GM12864 (cell line): ENCODE results near the gene CACNA1E.

ENCODE experiments used
- DNase-seq: peaks from one replicate; pipeline ENCODE4 v3.0.0-alpha.2; 2011; ENCODE audit warnings: low read depth
- H3K4me3 ChIP-seq: 2 replicates; pipeline ENCODE4 v1.5.1; 2011; ENCODE audit warnings: mild to moderate bottlenecking, low read depth, low read length, control low read depth
- TF ChIP-seq, protein P1 (sequence below): IDR thresholded peaks from 2 replicates; pipeline ENCODE4 v1.5.1; 2011; ENCODE audit warnings: low read depth, mild to moderate bottlenecking, moderate library complexity, low read length, control low read depth, inconsistent platforms; ENCODE audit errors: missing control alignments

CACNA1E gene

DNA sequence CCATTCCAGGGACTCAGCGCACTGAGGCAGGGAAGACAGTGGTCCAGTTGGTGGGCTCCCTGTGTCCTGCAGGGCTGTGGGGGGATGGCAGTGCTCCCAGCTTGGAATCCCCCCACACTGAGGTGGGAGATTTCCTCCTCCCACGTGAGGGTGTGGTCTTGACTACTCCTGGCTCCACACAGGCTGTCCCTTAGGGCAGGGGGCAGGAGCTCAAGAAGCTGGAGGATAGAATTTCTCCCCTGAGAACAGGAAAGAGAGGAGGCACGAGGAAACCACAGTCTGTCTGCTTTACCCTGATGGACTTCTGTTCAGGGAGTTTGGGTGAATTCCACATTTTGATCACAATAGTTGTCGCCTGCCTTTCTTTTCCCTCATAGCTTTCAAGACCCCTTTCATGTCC lies 62.1 kb downstream of the CACNA1E start:
- TF ChIP-seq, protein P1, sequence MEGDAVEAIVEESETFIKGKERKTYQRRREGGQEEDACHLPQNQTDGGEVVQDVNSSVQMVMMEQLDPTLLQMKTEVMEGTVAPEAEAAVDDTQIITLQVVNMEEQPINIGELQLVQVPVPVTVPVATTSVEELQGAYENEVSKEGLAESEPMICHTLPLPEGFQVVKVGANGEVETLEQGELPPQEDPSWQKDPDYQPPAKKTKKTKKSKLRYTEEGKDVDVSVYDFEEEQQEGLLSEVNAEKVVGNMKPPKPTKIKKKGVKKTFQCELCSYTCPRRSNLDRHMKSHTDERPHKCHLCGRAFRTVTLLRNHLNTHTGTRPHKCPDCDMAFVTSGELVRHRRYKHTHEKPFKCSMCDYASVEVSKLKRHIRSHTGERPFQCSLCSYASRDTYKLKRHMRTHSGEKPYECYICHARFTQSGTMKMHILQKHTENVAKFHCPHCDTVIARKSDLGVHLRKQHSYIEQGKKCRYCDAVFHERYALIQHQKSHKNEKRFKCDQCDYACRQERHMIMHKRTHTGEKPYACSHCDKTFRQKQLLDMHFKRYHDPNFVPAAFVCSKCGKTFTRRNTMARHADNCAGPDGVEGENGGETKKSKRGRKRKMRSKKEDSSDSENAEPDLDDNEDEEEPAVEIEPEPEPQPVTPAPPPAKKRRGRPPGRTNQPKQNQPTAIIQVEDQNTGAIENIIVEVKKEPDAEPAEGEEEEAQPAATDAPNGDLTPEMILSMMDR: no peak
- no peak overlapping the region for H3K4me3 ChIP-seq
- DNase-seq: no peak

DNA sequence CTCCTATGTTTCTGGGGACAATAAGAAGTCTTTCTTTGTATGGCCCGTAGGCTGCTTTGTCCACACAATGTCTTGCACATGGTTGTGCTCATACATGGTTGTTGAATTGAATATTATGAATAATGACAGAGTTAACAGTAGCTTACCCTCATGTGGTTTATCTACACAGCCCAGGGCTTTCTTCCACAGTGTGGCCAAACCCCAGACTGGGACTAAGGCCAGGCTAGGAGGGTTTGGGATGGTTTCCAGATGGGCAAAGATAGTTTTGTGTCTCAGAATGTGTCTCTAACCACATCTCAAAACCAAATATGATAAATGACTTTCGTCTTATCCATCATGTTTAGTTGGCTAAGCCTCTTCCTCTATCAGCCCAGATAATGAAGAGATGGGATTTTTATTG lies 65.2 kb downstream of the CACNA1E start:
- TF ChIP-seq, protein P1: no peak
- DNase-seq: no peak
- H3K4me3 ChIP-seq: no peak overlapping the region

DNA sequence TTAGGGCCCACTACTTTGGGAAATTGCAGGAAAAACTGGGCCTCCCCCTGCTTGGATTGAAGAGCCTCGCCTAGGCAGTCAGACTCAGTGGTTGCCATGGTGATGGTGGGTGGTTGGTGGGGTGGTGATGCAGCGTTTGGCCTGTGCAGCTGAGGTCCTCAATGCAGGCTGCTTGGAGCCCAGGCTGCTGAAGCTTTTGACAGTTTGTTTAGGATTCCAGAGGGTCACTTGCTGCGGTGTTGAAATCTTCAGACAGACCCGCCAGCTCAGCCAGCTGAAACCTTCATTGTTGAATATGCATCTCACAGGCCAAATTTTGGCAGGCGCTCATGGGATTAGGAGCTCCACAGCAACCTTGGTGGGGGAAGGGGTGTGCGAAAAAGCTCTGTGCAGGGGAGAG lies 67.9 kb downstream of the CACNA1E start:
- H3K4me3 ChIP-seq: no peak overlapping the region
- TF ChIP-seq, protein P1: no peak
- no peak for DNase-seq

DNA sequence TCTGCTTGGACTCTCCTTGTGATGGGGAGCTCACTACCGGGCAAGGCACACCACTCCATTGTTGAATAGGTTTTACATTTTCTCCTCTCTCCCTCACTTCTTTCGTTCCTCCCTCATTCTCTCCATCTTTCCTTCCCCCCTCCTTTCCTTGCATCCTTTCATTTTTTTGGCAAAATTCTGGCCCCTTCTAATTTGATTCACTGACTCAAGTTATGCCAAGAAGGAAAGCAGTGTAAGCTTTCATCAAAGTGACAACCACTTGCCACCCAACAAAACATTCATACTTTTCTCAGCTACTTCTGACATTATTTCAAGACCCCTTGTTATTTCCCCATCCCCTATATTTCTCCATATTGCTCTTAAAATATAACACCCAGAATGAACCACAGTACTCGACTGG lies 68.4 kb downstream of the CACNA1E start:
- TF ChIP-seq, protein P1: no peak
- no peak for DNase-seq
- no peak overlapping the region for H3K4me3 ChIP-seq

DNA sequence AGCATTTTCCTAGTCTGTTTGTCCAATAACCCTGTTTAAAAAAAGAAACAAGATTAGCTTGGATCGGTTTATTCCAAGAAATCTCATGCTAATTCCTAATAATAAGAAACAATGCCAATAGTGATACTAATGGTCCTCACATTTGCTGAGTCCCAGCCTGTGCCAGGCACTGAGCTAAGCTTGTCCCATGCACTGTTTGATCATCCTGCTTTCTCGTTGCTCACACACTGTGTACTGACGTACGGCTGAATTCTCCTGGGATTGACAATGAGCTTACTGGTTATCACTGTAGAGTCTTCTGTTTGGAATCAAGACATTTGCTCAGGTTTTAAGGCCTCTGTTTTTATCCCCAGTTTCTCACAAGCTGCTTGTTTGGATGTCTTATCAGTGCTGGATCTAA lies 71.1 kb downstream of the CACNA1E start:
- no peak for DNase-seq
- TF ChIP-seq, protein P1: no peak
- H3K4me3 ChIP-seq: no peak overlapping the region

DNA sequence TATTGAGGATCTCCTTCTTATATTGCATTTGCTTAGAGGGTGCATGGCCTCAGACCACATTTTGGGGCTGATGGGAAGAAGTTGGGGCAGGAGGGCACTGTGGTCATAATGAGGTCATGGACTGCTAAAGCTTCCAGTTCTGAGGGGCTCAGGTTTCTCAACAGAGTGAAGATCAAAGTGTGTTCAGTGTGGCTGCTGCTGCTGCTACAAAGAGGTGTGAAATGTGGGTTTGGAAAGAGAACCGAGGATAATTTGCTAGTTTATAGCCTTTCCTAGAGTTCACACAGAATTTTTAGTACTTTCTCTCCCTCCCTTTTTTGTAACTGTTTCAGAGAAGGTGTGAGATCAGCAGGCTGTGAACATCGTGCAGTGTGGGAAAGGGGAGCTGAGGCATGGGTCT lies 73.3 kb downstream of the CACNA1E start:
- H3K4me3 ChIP-seq: no peak overlapping the region
- DNase-seq: no peak
- TF ChIP-seq, protein P1: no peak

DNA sequence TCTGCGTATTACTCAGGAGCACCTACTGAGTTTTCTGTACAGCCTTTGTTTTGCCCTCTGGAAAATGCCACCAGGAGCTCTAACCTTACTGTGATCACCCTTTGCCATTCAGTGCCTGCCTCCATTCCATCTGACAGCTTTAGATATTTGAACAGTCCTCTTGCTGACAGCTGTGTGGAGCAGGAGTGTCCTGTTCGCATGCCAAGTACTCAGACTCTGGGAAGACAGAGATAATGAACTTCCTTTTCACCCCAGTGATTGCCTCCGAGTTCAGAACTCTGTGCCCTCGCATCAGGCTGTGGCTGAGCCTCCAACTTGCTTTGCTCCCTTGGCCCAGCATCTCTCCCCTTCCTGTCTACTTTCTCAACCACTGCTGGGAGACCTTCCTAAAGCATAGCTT lies 74.0 kb downstream of the CACNA1E start:
- TF ChIP-seq, protein P1: no peak
- H3K4me3 ChIP-seq: no peak overlapping the region
- DNase-seq: no peak
